WTC11 (cell line): ENCODE results near the gene SHISA7. TPM values are rescaled to one million over a fixed set of nuclear protein-coding genes. Genes with fewer than 3 reads are reported as not detected.
A peak's percentile ranks its signal among the peaks of the same experiment; 100 is the strongest.

Experiments
- AFF4 ChIP-seq: sonication (generic); formaldehyde crosslinking; IDR thresholded peaks from 2 replicates; pipeline ENCODE4 v1.8.1; 2023; ENCODE audit warnings: mild to moderate bottlenecking, missing genetic modification reagents, borderline replicate concordance
- AR ChIP-seq: fragments of 250-450 bp; sonication (Bioruptor Pico); IDR thresholded peaks from 2 replicates; pipeline ENCODE4 v1.9.0; 2021; ENCODE audit warnings: mild to moderate bottlenecking
- ATF2 ChIP-seq: sonication (generic); formaldehyde crosslinking; IDR thresholded peaks from 2 replicates; pipeline ENCODE4 v1.8.1; 2022; ENCODE audit warnings: low read depth, missing genetic modification reagents, borderline replicate concordance
- ATF3 ChIP-seq: sonication (generic); formaldehyde crosslinking; conservative IDR thresholded peaks from 2 replicates; pipeline ENCODE4 v1.8.1; 2022; ENCODE audit warnings: mild to moderate bottlenecking, missing genetic modification reagents
- CREM ChIP-seq: sonication (generic); formaldehyde crosslinking; IDR thresholded peaks from 2 replicates; pipeline ENCODE4 v1.8.1; 2022; ENCODE audit warnings: mild to moderate bottlenecking, missing genetic modification reagents, moderate library complexity
- E2F4 ChIP-seq: sonication (generic); formaldehyde crosslinking; IDR thresholded peaks from 2 replicates; pipeline ENCODE4 v1.8.1; 2022; ENCODE audit warnings: low read depth, mild to moderate bottlenecking, moderate library complexity, missing genetic modification reagents, borderline replicate concordance
- EMX1 ChIP-seq: fragments of 250-450 bp; sonication (Bioruptor Pico); IDR thresholded peaks from 2 replicates; pipeline ENCODE4 v1.8.0; 2021; ENCODE audit warnings: mild to moderate bottlenecking
- FOXP4 ChIP-seq: sonication (generic); formaldehyde crosslinking; IDR thresholded peaks from 2 replicates; pipeline ENCODE4 v1.8.0; 2022; ENCODE audit warnings: mild to moderate bottlenecking, missing genetic modification reagents
- NFE2L1 ChIP-seq: sonication (generic); formaldehyde crosslinking; IDR thresholded peaks from 2 replicates; pipeline ENCODE4 v1.8.1; 2023; ENCODE audit warnings: missing genetic modification reagents
- NR3C1 ChIP-seq: sonication (generic); formaldehyde crosslinking; conservative IDR thresholded peaks from 2 replicates; pipeline ENCODE4 v1.8.1; 2023; ENCODE audit warnings: low read depth, mild to moderate bottlenecking, missing genetic modification reagents
- PRRX2 ChIP-seq: fragments of 250-450 bp; sonication (Bioruptor Pico); IDR thresholded peaks from 2 replicates; pipeline ENCODE4 v1.8.0; 2021; ENCODE audit warnings: mild to moderate bottlenecking
- SOX15 ChIP-seq: fragments of 250-450 bp; sonication (Bioruptor Pico); IDR thresholded peaks from 2 replicates; pipeline ENCODE4 v1.9.0; 2021; ENCODE audit warnings: mild to moderate bottlenecking
- TEAD4 ChIP-seq: sonication (generic); formaldehyde crosslinking; IDR thresholded peaks from 2 replicates; pipeline ENCODE4 v1.8.0; 2022; ENCODE audit warnings: mild to moderate bottlenecking, missing genetic modification reagents
- ZNF317 ChIP-seq: sonication (generic); formaldehyde crosslinking; IDR thresholded peaks from 2 replicates; pipeline ENCODE4 v1.8.1; 2023; ENCODE audit warnings: low read depth, mild to moderate bottlenecking, moderate library complexity, missing genetic modification reagents, borderline replicate concordance
- total RNA-seq: library from RNA; stranded (reverse); gene quantifications from 3 replicates; pipeline ENCODE4 v1.2.3, GENCODE V29; 2021

Gene SHISA7
- total RNA-seq, 1 experiment from 2014 or later: 0.79 TPM

GRCh38 chr19:55407800-55408532 is 35.1 kb downstream of the SHISA7 start (continued):
- peak; percentile 64 for TF ChIP-seq ZNF317 (CRISPR knock-in tag)
- TF ChIP-seq SOX15: no peak
- TF ChIP-seq ATF3 (CRISPR knock-in tag): no peak
- no peak for TF ChIP-seq TEAD4 (CRISPR knock-in tag)
- TF ChIP-seq AR (CRISPR knock-in tag): no peak
- peak; percentile 62; the same call in 1 of the 2 replicates for TF ChIP-seq FOXP4
- TF ChIP-seq PRRX2 (CRISPR knock-in tag): no peak
- peak; percentile 71; the same call in 1 of the 2 replicates for TF ChIP-seq E2F4 (CRISPR knock-in tag)
- 0 out of 2 replicates have a peak, but pooled peaks have one; percentile 1 for TF ChIP-seq NR3C1 (CRISPR knock-in tag)
- TF ChIP-seq EMX1 (CRISPR knock-in tag): 0 out of 2 replicates have a peak, but pooled peaks have one; percentile 2
- peak; percentile 58; the same call in 1 of the 2 replicates for TF ChIP-seq NFE2L1
- TF ChIP-seq CREM: peak; percentile 86
- TF ChIP-seq ATF2 (CRISPR knock-in tag): peak; percentile 41; the same call in 1 of the 2 replicates
- no peak for TF ChIP-seq AFF4
